ENCODE data around the gene ARHGEF17.

ARHGEF17 gene

DNA sequence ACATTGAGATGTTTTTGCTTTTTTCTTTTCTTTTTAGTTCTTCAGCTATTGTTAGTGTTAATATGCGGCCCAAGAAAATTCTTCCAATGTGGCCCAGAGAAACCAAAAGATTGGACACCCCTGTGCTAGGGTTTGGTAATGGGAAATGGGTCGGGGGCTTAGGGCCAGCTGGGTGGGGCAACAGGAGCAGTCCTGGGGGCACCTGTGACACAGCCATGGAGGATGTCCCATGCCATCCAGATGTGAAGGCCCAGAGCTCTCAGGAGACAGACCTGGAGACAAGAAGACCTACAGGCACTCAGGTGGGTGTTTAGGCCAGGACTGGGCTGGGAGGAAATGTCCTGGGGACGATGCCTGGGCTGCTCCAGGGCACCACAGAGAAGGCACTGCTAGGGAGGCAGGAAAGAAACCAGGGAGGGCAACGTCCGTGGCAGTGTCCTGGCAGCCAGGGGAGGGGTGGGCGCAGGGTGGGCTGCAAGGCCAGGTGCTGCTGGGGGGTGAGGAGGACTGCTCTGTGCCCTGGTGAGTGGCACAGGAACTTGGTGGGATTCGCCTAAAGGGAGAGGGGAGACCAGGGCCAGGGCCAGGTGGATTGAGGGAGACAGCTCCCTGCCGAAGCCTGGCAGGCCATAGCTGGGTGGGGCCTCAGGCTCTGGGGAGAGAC is 89.5 kb downstream of the ARHGEF17 start:
- Mint-ChIP-seq H3K4me3 (peak overlapping the region; percentile 19), H3K27ac (peak overlapping the region; percentile 48)

DNA sequence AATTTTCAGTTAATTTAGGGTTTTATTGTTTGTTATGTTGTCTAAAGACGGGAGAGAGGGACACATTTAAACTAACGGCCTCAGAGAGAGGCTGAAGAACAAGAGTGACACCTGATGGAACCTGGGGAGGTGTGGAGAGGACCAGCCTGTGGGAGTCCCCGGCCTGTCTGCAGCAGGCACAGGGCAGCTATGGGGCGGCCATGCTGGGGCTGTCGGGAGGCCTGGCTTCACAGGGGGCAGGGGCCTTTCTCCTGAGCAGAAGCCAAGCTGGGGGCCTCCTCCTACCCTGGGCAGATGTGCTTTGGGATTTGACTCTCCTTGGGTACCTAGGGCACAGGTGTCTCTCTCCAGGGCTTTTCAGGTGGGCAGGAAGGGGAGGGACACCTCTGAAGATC is 90.1 kb downstream of the ARHGEF17 start:
- no peak for ATAC-seq
- Mint-ChIP-seq H3K36me3 (peaks cover 50% of the 10 kb centered on the region), H3K4me1 (peaks cover 27% of the 10 kb centered on the region), H3K27me3 (no peaks in the 10 kb centered on the region), H3K9me3 (no peaks in the 10 kb centered on the region), H3K4me3 (peak overlapping the region; percentile 19), H3K27ac (peak overlapping the region; percentile 48)

More for the DNA sequence above, 89.5 kb downstream of the ARHGEF17 start:
- no peaks in the 10 kb centered on the region for H3K27me3 Mint-ChIP-seq
- no peaks in the 10 kb centered on the region for H3K9me3 Mint-ChIP-seq
- H3K36me3 Mint-ChIP-seq = peaks cover 55% of the 10 kb centered on the region
- H3K4me1 Mint-ChIP-seq = peaks cover 27% of the 10 kb centered on the region
- ATAC-seq = no peak

DNA sequence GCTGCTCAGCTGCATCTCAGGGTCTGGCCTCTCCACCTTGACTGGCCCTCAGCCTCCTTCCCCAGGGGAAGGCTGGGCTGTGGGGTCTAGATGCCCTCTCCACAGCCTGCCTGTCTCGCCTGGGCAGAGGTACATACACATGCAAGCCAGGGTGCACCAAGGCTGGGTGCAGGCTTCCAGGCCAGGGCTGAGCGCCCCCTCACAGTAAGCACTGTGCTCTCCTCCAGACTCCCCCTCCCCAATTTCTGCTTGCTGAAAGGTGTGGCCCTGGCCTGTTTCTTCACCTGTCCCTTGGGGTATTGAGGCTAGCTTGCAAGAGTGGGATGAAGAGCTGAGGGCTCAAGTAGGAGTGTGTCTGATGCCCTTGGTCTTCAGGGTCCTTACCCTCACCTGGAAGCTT is 90.6 kb downstream of the ARHGEF17 start:
- Mint-ChIP-seq H3K36me3 (peaks cover 44% of the 10 kb centered on the region), H3K4me1 (peaks cover 23% of the 10 kb centered on the region), H3K9me3 (no peaks in the 10 kb centered on the region), H3K4me3 (no peak overlapping the region), H3K27ac (peak overlapping the region; percentile 48), H3K27me3 (no peaks in the 10 kb centered on the region)
- ATAC-seq = no peak

DNA sequence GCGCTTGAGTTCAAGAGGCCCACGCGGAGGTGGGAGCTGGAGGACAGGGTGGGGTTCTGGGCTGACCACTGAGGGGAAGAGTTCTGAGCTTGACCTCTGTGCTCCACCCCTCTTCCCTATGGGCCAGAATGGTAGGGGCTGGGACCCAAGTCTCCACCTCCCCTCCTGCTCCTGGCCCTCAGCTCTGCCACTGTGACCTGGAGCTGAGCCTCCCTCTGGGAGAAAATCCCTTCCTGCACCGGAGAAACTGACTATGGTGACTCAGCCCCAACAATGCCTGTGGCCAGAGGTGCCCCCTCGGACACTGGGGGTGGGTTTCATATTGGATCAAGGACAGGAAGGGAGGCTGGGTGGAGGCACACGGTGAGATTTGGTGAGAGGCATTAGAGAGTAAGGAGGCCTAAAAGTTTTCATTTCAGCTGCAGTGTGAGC is 91.1 kb downstream of the ARHGEF17 start:
- Mint-ChIP-seq H3K4me1 (peaks cover 23% of the 10 kb centered on the region), H3K36me3 (peaks cover 43% of the 10 kb centered on the region), H3K9me3 (no peaks in the 10 kb centered on the region), H3K27ac (peak overlapping the region; percentile 48), H3K27me3 (no peaks in the 10 kb centered on the region), H3K4me3 (no peak overlapping the region)
- ATAC-seq = peak; percentile 5

DNA sequence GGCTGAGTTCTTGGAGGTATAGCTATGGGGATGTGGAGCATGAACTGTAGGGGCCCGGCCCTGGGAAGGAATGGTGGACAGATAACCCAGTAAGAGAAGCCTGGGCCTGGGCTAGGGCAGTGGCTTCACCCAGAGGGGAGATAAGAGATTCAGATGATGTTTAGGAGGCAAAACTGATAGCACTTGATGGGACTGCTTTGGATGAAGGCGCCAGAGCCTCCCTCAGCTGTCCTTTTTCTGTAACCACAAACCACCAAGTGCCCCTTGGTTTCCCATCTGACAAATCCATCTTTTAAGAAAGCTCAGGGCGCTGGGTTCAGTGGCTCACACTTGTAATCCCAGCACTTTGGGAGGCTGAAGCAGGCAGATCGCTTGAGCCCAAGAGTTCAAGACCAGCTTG is 91.6 kb downstream of the ARHGEF17 start:
- H3K36me3 Mint-ChIP-seq = peaks cover 43% of the 10 kb centered on the region
- H3K4me3 Mint-ChIP-seq = no peak overlapping the region
- no peak for ATAC-seq
- peak overlapping the region; percentile 48 for H3K27ac Mint-ChIP-seq
- no peaks in the 10 kb centered on the region for H3K9me3 Mint-ChIP-seq
- H3K27me3 Mint-ChIP-seq = no peaks in the 10 kb centered on the region
- H3K4me1 Mint-ChIP-seq = peaks cover 23% of the 10 kb centered on the region

DNA sequence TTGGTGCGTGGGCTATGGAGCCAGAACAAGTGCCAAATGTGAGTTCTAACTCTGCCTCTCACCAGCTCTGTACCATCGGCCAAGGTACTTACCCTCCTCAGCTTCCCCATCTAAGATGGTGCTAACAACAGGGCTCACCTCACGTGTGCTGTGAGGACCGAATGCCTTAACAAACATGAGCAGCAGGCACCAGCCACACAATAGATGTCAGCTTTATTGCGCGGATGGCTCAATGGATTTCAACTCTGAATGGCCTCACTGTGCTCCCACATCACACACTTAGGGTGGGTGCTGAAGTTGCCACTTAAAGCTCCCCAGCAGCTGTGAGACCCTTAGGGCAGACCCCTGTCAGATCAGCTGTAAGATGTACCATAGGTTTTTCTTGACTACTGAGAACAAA is 92.2 kb downstream of the ARHGEF17 start:
- Mint-ChIP-seq H3K27me3 (no peaks in the 10 kb centered on the region), H3K27ac (peak overlapping the region; percentile 69), H3K9me3 (no peaks in the 10 kb centered on the region), H3K36me3 (peaks cover 48% of the 10 kb centered on the region), H3K4me1 (peaks cover 23% of the 10 kb centered on the region), H3K4me3 (no peak overlapping the region)
- ATAC-seq = no peak

DNA sequence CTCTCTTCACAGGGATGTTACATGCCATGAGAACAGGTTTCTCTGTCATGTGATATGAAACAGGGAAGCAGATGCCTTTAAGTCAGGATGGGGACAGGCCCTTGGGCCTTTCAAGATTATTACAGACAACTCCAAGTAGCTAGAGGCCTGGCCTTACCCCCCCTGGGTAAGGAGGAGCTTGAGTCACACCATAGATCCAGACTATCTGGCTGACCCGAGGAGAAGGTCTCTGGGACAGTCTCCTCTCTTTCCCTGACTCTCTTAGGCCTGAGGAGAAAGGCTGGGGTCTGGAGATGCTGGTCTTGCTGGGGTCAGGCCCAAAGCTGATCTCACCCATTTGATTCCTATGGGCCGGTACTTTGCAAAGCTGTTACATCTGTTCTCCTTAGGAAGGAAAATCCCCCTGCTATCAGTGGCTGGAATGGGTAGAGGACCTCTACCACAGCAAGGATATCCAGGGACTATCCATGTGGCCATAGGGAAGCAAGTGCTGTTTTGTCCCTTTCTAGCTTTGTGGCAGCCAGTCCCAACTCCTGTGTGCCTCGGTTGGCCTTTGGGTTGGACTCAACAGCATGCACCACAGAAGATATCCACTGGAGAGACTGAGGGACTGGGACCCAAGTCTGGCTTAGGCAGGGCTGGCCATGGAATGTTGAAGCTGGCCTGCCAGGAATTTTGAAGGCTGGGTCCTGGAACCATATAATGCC is 93.3 kb downstream of the ARHGEF17 start:
- peak overlapping the region; percentile 69 for H3K27ac Mint-ChIP-seq
- H3K36me3 Mint-ChIP-seq = peaks cover 43% of the 10 kb centered on the region
- peaks cover 23% of the 10 kb centered on the region for H3K4me1 Mint-ChIP-seq
- no peaks in the 10 kb centered on the region for H3K9me3 Mint-ChIP-seq
- H3K4me3 Mint-ChIP-seq = no peak overlapping the region
- no peaks in the 10 kb centered on the region for H3K27me3 Mint-ChIP-seq
- ATAC-seq = no peak

DNA sequence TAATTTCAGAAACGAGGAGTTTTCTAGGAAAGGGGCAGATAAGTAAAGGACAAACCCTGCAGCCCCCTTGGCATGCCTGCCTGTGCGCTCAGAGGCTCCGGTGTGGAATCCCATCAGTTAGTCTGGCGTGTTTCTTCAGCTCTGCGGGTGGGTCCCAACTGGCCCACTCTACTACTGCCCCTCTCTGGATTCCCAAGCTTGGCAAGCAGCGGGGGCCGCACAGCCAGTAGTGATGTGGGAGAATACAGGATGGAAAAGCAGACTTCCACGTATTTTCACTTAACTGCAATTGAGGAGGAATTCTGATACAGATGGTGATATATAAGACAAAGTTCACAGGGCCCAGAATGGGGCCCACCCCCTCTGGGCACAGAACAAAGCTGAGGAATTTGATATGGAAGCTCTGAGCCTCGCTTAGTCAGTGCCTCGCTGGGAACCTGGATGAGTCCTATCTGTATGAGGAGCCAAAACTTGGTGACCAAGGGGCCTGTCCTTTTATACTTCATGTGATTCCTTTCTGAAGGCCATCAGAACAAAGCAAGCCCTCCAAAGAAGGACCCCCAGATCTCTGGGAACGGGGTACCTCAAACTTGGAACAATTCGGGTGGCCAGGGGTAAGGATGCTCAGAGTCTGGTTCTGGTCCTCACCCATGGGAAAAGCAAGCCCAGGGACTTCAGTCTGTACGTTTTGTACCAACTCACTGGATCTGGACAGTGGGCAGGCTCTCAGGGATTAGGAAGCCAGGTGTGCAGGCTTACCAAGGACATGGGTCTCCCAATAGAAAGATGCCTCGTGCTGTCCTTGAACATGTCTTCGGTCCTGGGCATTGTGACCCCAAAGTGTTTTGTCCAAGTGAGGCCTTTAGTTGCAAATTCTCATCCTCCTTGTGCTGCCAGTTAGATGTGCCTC is 94.1 kb downstream of the ARHGEF17 start:
- Mint-ChIP-seq H3K27me3 (no peaks in the 10 kb centered on the region), H3K36me3 (peaks cover 40% of the 10 kb centered on the region), H3K4me1 (peaks cover 19% of the 10 kb centered on the region), H3K27ac (peak overlapping the region; percentile 48), H3K9me3 (no peaks in the 10 kb centered on the region), H3K4me3 (no peak overlapping the region)
- no peak for ATAC-seq

DNA sequence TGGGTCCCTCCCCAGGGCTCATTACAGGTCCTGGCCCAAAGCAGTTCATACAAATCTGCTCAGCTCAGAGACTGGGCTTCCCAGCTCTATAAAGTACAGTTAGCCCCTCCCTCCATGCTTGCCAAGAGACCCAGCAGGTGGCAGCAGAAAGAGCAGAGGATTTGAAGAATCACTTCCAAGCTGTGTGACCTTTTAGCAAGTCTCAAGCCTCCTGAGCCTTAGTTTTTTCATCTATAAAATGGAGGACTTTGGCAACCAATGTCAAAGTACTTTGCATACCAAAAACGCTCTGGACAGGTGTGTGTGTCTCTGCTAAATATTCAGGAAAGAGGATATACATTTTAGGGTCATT is 94.7 kb downstream of the ARHGEF17 start:
- no peaks in the 10 kb centered on the region for H3K27me3 Mint-ChIP-seq
- no peak for ATAC-seq
- H3K27ac Mint-ChIP-seq = peak overlapping the region; percentile 48
- no peak overlapping the region for H3K4me3 Mint-ChIP-seq
- H3K4me1 Mint-ChIP-seq = peaks cover 17% of the 10 kb centered on the region
- H3K36me3 Mint-ChIP-seq = peaks cover 39% of the 10 kb centered on the region
- H3K9me3 Mint-ChIP-seq = no peaks in the 10 kb centered on the region

DNA sequence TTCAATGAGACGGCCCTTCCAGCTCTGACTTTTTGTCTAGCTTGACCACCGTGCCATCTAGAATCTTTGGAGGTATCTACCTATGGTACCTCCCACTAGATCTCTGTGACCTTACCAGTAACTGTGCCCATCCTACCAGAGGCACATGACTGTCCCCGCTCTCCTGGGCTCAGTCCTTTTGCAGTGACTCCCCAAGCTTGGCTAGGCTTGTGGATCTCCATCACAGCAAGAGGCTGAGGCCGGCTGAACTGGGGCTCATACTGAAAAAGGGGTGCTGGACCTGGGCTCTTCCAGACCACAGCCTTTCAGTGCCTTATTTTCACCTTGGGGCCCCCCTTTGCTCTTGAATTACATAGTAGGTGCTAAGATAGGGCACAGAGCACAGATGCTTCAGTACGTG is 95.5 kb downstream of the ARHGEF17 start:
- ATAC-seq = no peak
- Mint-ChIP-seq H3K36me3 (peaks cover 38% of the 10 kb centered on the region), H3K27me3 (no peaks in the 10 kb centered on the region), H3K4me3 (no peak overlapping the region), H3K27ac (no peak overlapping the region), H3K4me1 (peaks cover 17% of the 10 kb centered on the region), H3K9me3 (no peaks in the 10 kb centered on the region)

DNA sequence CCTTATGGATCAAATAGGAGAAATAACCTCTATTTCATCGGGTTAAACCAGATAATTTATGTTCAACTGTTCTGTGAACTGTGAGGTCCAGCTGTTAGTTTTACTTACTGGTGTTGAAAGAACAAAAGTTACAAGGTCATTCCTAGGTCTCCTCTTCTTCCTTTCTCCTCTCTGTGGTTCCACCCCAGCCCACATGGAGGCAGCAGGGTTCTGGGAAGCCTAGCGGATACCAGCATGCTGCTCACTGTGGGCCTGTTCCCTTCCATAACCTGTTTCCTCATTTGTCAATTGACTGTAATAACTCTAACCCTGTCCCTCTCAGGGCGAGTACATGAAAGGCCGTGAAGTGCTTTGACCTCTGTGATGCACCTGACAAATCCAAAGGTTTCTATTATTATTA is 96.0 kb downstream of the ARHGEF17 start:
- H3K4me1 Mint-ChIP-seq = peaks cover 14% of the 10 kb centered on the region
- H3K36me3 Mint-ChIP-seq = peaks cover 39% of the 10 kb centered on the region
- no peak overlapping the region for H3K4me3 Mint-ChIP-seq
- ATAC-seq = no peak
- no peaks in the 10 kb centered on the region for H3K27me3 Mint-ChIP-seq
- no peaks in the 10 kb centered on the region for H3K9me3 Mint-ChIP-seq
- no peak overlapping the region for H3K27ac Mint-ChIP-seq

DNA sequence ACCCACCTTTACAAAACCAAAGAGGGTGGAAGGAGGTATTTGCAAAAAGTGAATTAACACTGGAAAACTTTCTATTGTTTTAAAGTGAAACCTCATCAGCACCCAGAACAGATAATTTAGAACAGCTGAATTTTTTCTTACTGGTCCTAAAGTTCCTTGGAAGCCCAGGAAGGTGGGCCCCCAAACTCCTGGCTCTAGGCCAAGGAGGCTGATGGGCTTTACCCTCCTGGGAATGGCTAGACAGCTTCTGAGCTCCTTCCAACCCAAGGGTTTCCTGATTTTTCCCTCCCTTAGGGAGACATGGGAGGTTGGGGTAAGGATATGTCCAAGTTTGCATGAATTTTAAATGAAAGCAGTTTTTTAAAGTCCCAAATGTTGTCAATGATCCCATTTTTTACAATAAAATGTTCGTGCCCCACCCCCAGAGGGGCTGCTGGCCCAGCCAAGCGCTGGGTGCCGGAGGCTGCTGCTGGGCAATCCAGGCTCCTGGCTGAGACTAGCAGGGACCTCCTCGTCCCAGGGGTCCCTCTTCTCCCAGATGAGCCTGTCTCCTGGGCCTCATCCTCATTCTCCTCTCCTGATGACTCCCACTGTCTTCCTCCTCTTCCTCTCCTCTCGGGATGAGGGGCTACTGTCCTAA is 96.5 kb downstream of the ARHGEF17 start:
- Mint-ChIP-seq H3K27me3 (no peaks in the 10 kb centered on the region), H3K36me3 (peaks cover 38% of the 10 kb centered on the region), H3K9me3 (no peaks in the 10 kb centered on the region), H3K4me3 (no peak overlapping the region), H3K4me1 (peaks cover 8% of the 10 kb centered on the region), H3K27ac (peak overlapping the region; percentile 69)
- ATAC-seq = no peak

DNA sequence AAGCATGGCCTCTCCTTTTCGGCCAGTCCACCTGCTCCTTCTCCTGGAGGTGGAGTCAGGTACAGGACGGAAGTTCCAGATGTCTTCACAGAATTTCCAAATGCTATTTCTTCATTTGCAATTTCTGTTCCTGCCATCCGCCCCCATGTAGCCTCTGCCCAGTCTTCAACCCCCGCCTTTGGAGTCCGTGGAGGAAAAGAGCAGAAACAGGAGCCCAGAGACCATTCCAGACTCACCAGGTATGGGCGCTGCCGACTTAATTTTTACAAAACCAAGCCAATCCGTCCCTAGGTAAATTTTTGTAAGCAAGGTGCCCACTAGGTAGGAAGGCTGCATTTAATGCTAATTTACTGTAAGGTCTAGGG is 97.1 kb downstream of the ARHGEF17 start:
- H3K36me3 Mint-ChIP-seq = peaks cover 38% of the 10 kb centered on the region
- no peaks in the 10 kb centered on the region for H3K27me3 Mint-ChIP-seq
- no peak for ATAC-seq
- H3K4me1 Mint-ChIP-seq = peaks cover 7% of the 10 kb centered on the region
- H3K27ac Mint-ChIP-seq = peak overlapping the region; percentile 69
- H3K4me3 Mint-ChIP-seq = no peak overlapping the region
- H3K9me3 Mint-ChIP-seq = no peaks in the 10 kb centered on the region

DNA sequence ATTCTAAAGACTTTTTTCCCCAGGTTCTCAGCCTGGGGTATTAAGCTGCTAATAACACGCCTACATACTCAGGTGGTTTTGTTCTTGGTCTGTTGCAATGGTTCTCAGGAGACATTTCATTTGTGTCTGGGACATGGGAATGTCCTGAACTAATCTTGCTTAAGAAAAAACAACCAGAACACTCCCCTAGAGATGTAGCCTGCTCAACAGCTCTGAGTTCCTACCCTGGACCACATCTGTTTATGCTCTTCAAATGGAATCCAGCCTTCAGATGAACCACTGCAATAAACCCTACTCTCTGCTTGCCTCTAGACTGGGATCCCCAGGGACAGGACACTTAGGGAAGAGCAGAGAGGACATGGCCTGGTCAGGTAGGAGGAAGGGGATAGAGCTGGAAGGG is 98.1 kb downstream of the ARHGEF17 start:
- Mint-ChIP-seq H3K27ac (no peak overlapping the region), H3K36me3 (peaks cover 33% of the 10 kb centered on the region), H3K27me3 (no peaks in the 10 kb centered on the region), H3K4me3 (no peak overlapping the region), H3K4me1 (peaks cover 7% of the 10 kb centered on the region), H3K9me3 (no peaks in the 10 kb centered on the region)
- no peak for ATAC-seq

DNA sequence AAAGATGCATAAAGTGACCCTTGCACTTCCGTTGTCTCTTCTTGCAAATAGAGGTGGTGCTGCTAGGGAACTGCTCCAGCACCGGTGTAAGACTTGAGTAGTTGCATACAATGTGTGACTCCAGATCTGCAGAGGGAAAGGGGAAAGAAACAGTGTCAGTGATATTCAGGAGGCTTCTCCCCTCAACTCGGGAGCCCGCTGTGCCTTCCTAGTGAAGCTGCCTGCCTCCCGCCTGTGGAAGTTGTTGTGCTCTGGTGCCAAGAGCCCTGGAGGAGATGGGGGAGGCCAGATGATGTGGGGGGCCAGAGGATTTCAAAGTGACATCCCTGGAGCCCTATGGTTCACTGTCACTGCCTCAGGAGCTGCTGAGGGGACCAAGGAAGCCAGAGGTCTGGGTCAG is 98.5 kb downstream of the ARHGEF17 start:
- H3K4me1 Mint-ChIP-seq = peaks cover 7% of the 10 kb centered on the region
- H3K27me3 Mint-ChIP-seq = no peaks in the 10 kb centered on the region
- no peaks in the 10 kb centered on the region for H3K9me3 Mint-ChIP-seq
- H3K27ac Mint-ChIP-seq = no peak overlapping the region
- no peak overlapping the region for H3K4me3 Mint-ChIP-seq
- no peak for ATAC-seq
- peaks cover 33% of the 10 kb centered on the region for H3K36me3 Mint-ChIP-seq
